HCT116 (cell line): ENCODE measurements around the gene ZBTB7C. TPM values are rescaled to one million over a fixed set of nuclear protein-coding genes. Genes with fewer than 3 reads are reported as not detected.

Experiments
- ATAC-seq: fragments of 200-7000 bp; cut with Tn5 transposase; 2 replicates; pipeline ENCODE4 v1.9.1; 2020; ENCODE audit warnings: mild to moderate bottlenecking, moderate library complexity
- BruUV-seq: library from RNA; stranded (reverse); fragments of 400-500 nt; replicated peaks from 2 replicates; lab custom pipeline; 2021; lab: Mats Ljungman, UMichigan
- CTCF ChIA-PET: fragments of 300-600 bp; sonication (Branson Sonifier 250); formaldehyde crosslinking; loops from one replicate; lab custom pipeline; 2021; ENCODE audit warnings: antibody characterized with exemption; lab: Charles Lee
- POLR2A ChIA-PET: fragments of 300-600, 350-600 bp; sonication (Branson Sonifier 250); formaldehyde crosslinking; loops from one replicate; lab custom pipeline; 2021; ENCODE audit warnings: antibody characterized with exemption; lab: Charles Lee
- RAD21 ChIA-PET, 2 experiments: fragments of 300-600 bp; sonication (Branson Sonifier 250); formaldehyde crosslinking; loops; one replicate each; lab custom pipeline; 2023; ENCODE audit warnings: low total read pairs in 2 of 2; ENCODE audit not compliant: uncharacterized antibody in 2 of 2, unreplicated experiment in 2 of 2, low non-redundant PET in 1 of 2; lab: Charles Lee
- DNase-seq: peaks from one replicate; pipeline ENCODE4 v3.0.0-alpha.2; 2010; ENCODE audit warnings: low read depth, low spot score
- H2AFZ ChIP-seq: fragments of 200-600 bp; shearing (Covaris generic), sonication (generic); 2 replicates; pipeline ENCODE4 v1.6.1; 2017; ENCODE audit warnings: low read depth, mixed run types, mixed read lengths, antibody characterized with exemption, low read length; ENCODE audit not compliant: poor library complexity, severe bottlenecking
- H3K27ac ChIP-seq: 2 replicates; pipeline ENCODE4 v1.5.1; 2012; ENCODE audit warnings: low read depth, low read length
- H3K27me3 ChIP-seq: fragments of 200-600 bp; sonication (generic); 2 replicates; pipeline ENCODE4 v1.6.1; 2016; ENCODE audit warnings: mixed run types, low read length, mixed read lengths; ENCODE audit not compliant: insufficient read depth
- H3K36me3 ChIP-seq, 2 experiments: fragments of 200-500 bp in 1 of 2; fragments of 200-600 bp in 1 of 2; sonication (Bioruptor generic) in 1 of 2; sonication (generic) in 1 of 2; 2 replicates each; pipeline versions ENCODE4 v1.5.1 to v1.6.1; 2014 to 2016; ENCODE audit warnings: low read length in 2 of 2, inconsistent platforms in 1 of 2, mixed read lengths in 1 of 2, mixed run types in 1 of 2; ENCODE audit not compliant: insufficient read depth in 2 of 2, control insufficient read depth in 1 of 2
- H3K4me1 ChIP-seq, 2 experiments: fragments of 200-600 bp in 1 of 2; sonication (generic) in 1 of 2; 2 replicates each; pipeline versions ENCODE4 v1.5.1 to v1.6.1; 2012 to 2017; ENCODE audit warnings: low read length in 2 of 2, inconsistent platforms in 1 of 2, mild to moderate bottlenecking in 1 of 2, mixed read lengths in 1 of 2, mixed run types in 1 of 2, moderate library complexity in 1 of 2; ENCODE audit not compliant: insufficient read depth in 2 of 2, control insufficient read depth in 1 of 2
- H3K4me2 ChIP-seq: fragments of 200-600 bp; sonication (generic); 2 replicates; pipeline ENCODE4 v1.6.1; 2017; ENCODE audit warnings: mixed run types, low read length, mixed read lengths
- H3K4me3 ChIP-seq, 2 experiments: fragments of 200-600 bp in 1 of 2; sonication (generic) in 1 of 2; replicated peaks in 1 of 2; 2 replicates each; pipeline ENCODE4 v1.5.1; 2011 to 2016; ENCODE audit warnings: low read length in 2 of 2, control low read depth in 1 of 2, low read depth in 1 of 2, mild to moderate bottlenecking in 1 of 2, mixed read lengths in 1 of 2, mixed run types in 1 of 2
- H3K79me2 ChIP-seq: fragments of 200-600 bp; sonication (generic); 2 replicates; pipeline ENCODE4 v1.6.1; 2017; ENCODE audit warnings: mild to moderate bottlenecking, mixed run types, low read length, moderate library complexity, mixed read lengths; ENCODE audit not compliant: insufficient read depth
- H3K9ac ChIP-seq: fragments of 200-600 bp; sonication (generic); 2 replicates; pipeline ENCODE4 v1.6.1; 2016; ENCODE audit warnings: low read length, mixed read lengths
- H3K9me2 ChIP-seq: fragments of 200-600 bp; sonication (generic), shearing (Covaris generic); 2 replicates; pipeline ENCODE4 v1.6.1; 2017; ENCODE audit warnings: mixed run types, mild to moderate bottlenecking, moderate library complexity; ENCODE audit not compliant: insufficient read depth
- H3K9me3 ChIP-seq, 2 experiments: fragments of 200-500 bp in 1 of 2; fragments of 200-600 bp in 1 of 2; sonication (Bioruptor generic) in 1 of 2; sonication (generic) in 1 of 2; 2 replicates each; pipeline ENCODE4 v1.6.1; 2014 to 2017; ENCODE audit warnings: low read length in 2 of 2, mixed read lengths in 2 of 2, inconsistent platforms in 1 of 2, low read depth in 1 of 2, mild to moderate bottlenecking in 1 of 2, mixed run types in 1 of 2, moderate library complexity in 1 of 2; ENCODE audit not compliant: control insufficient read depth in 1 of 2, insufficient read depth in 1 of 2
- H4K20me1 ChIP-seq: fragments of 200-600 bp; sonication (generic), shearing (Covaris generic); 2 replicates; pipeline ENCODE4 v1.6.1; 2017; ENCODE audit warnings: mixed run types, mild to moderate bottlenecking, moderate library complexity; ENCODE audit not compliant: insufficient read depth
- CBX3 ChIP-seq: IDR thresholded peaks from 2 replicates; pipeline ENCODE4 v1.6.1; 2012; ENCODE audit warnings: low read depth
- CTCF ChIP-seq, 3 experiments: fragments of 200-600 bp in 1 of 3; sonication (generic) in 1 of 3; IDR thresholded peaks in 2 of 3; conservative IDR thresholded peaks in 1 of 3; 2 replicates each; pipeline ENCODE4 v1.5.1; 2012 to 2017; ENCODE audit warnings: low read depth in 2 of 3, low read length in 2 of 3, antibody characterized with exemption in 1 of 3, borderline replicate concordance in 1 of 3, control low read depth in 1 of 3, mild to moderate bottlenecking in 1 of 3, mixed read lengths in 1 of 3, mixed run types in 1 of 3, moderate library complexity in 1 of 3; ENCODE audit not compliant: insufficient read depth in 1 of 3
- ELF1 ChIP-seq: IDR thresholded peaks from 2 replicates; pipeline ENCODE4 v1.6.1; 2012; ENCODE audit warnings: low read depth, borderline replicate concordance
- EZH2phosphoT487 ChIP-seq: fragments of 200-600 bp; IDR thresholded peaks from 2 replicates; pipeline ENCODE4 v1.6.1; 2018; ENCODE audit warnings: antibody characterized with exemption, borderline replicate concordance
- FOSL1 ChIP-seq: IDR thresholded peaks from 2 replicates; pipeline ENCODE4 v1.6.1; 2012; ENCODE audit warnings: low read depth
- JUND ChIP-seq: IDR thresholded peaks from 2 replicates; pipeline ENCODE4 v1.6.1; 2012
- POLR2A ChIP-seq: IDR thresholded peaks from 2 replicates; pipeline ENCODE4 v1.7.0; 2011; ENCODE audit warnings: borderline replicate concordance; ENCODE audit not compliant: insufficient read depth, insufficient read length; ENCODE audit errors: extremely low read depth
- RAD21 ChIP-seq: IDR thresholded peaks from 2 replicates; pipeline ENCODE4 v1.6.1; 2012; ENCODE audit warnings: low read depth, mild to moderate bottlenecking
- SP1 ChIP-seq: IDR thresholded peaks from 2 replicates; pipeline ENCODE4 v1.6.1; 2012; ENCODE audit warnings: low read depth
- TCF7L2 ChIP-seq: IDR thresholded peaks from 2 replicates; pipeline ENCODE4 v1.7.0; 2011; ENCODE audit warnings: borderline replicate concordance, inconsistent platforms; ENCODE audit not compliant: insufficient read depth, insufficient read length; ENCODE audit errors: extremely low read depth
- YY1 ChIP-seq: IDR thresholded peaks from 2 replicates; pipeline ENCODE4 v1.6.1; 2011; ENCODE audit warnings: low read length, low read depth, moderate library complexity, mild to moderate bottlenecking; ENCODE audit not compliant: insufficient replicate concordance; ENCODE audit errors: extremely low read depth
- ZFX ChIP-seq: fragments of 450-650 bp; IDR thresholded peaks from 2 replicates; pipeline ENCODE4 v1.6.1; 2017
- ZNF274 ChIP-seq: fragments of 200-500 bp; sonication (Bioruptor generic); IDR thresholded peaks from 2 replicates; pipeline ENCODE4 v1.6.1; 2014; ENCODE audit warnings: mild to moderate bottlenecking, low read depth, low read length, inconsistent platforms
- intact Hi-C: fragments of 100-400 bp; cut with micrococcal nuclease; formaldehyde crosslinking; loops from 2 replicates; pipeline ENCODE4 v1.10.0; 2022
- total RNA-seq: library from RNA; stranded (reverse); gene quantifications from one replicate; pipeline ENCODE4 v1.2.1, GENCODE V29; 2021; ENCODE audit not compliant: unreplicated experiment
- TF ChIP-seq, protein P1 (sequence below): IDR thresholded peaks from 2 replicates; pipeline ENCODE4 v1.6.1; 2012; ENCODE audit warnings: low read depth

Gene ZBTB7C
- total RNA-seq, 1 experiment from 2014 or later = 0.37 TPM

- ATAC-seq (no peak), DNase-seq (no peak)
- Histone ChIP-seq H4K20me1 (no peaks in the 10 kb centered on the region), H3K79me2 (no peaks in the 10 kb centered on the region), H3K4me2 (no peak overlapping the region), H3K4me3 (no peak overlapping the region), H2AFZ (no peak overlapping the region), H3K27me3 (no peaks in the 10 kb centered on the region), H3K27ac (no peak overlapping the region), H3K9ac (no peak overlapping the region), H3K9me2 (no peaks in the 10 kb centered on the region), H3K4me1 (no peaks in the 10 kb centered on the region), H3K9me3 (peaks cover 0 to 10% of the 10 kb centered on the region in 2 experiments; a peak in 1 of 4 replicates), H3K36me3 (no peaks in the 10 kb centered on the region)
- TF ChIP-seq TCF7L2 (no peak), CBX3 (no peak), SP1 (no peak), EZH2phosphoT487 (no peak), ZFX (no peak), POLR2A (no peak)
- TF ChIP-seq, protein P1, sequence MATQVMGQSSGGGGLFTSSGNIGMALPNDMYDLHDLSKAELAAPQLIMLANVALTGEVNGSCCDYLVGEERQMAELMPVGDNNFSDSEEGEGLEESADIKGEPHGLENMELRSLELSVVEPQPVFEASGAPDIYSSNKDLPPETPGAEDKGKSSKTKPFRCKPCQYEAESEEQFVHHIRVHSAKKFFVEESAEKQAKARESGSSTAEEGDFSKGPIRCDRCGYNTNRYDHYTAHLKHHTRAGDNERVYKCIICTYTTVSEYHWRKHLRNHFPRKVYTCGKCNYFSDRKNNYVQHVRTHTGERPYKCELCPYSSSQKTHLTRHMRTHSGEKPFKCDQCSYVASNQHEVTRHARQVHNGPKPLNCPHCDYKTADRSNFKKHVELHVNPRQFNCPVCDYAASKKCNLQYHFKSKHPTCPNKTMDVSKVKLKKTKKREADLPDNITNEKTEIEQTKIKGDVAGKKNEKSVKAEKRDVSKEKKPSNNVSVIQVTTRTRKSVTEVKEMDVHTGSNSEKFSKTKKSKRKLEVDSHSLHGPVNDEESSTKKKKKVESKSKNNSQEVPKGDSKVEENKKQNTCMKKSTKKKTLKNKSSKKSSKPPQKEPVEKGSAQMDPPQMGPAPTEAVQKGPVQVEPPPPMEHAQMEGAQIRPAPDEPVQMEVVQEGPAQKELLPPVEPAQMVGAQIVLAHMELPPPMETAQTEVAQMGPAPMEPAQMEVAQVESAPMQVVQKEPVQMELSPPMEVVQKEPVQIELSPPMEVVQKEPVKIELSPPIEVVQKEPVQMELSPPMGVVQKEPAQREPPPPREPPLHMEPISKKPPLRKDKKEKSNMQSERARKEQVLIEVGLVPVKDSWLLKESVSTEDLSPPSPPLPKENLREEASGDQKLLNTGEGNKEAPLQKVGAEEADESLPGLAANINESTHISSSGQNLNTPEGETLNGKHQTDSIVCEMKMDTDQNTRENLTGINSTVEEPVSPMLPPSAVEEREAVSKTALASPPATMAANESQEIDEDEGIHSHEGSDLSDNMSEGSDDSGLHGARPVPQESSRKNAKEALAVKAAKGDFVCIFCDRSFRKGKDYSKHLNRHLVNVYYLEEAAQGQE = no peak
- RAD21 ChIA-PET = no interaction called here
- no TSS peak for BruUV-seq
- CTCF ChIA-PET = no interaction called here
- POLR2A ChIA-PET = no interaction called here
- intact Hi-C loops = no loop called here
These were observed 41.6 kb downstream of the ZBTB7C start for GRCh38 chr18:48367557-48367956.

GRCh38 chr18:48365965-48366364 is 43.2 kb downstream of the ZBTB7C start:
- CTCF ChIA-PET = no interaction called here
- peaks cover 0 to 10% of the 10 kb centered on the region in 2 experiments; a peak in 1 of 4 replicates for H3K9me3 ChIP-seq
- no peak for TF ChIP-seq CTCF (IDR thresholded peaks at IDR 0.05 in 2 of 3, conservative IDR thresholded peaks at IDR 0.05 in 1 of 3; ENCODE audit: borderline replicate concordance in 1 of 3, insufficient read depth in 1 of 3, low read depth in 2 of 3, low read length in 2 of 3)
- TF ChIP-seq FOSL1 = no peak
- no peak for TF ChIP-seq RAD21
- TF ChIP-seq CBX3 = no peak
- TF ChIP-seq POLR2A = no peak
- TF ChIP-seq ELF1 = no peak
- no peak for TF ChIP-seq ZFX
- TF ChIP-seq JUND = no peak
- no peak for TF ChIP-seq ZNF274
- no peak for TF ChIP-seq YY1
- TF ChIP-seq TCF7L2 = no peak

More at GRCh38 chr18:48365965-48366364, 43.2 kb downstream of the ZBTB7C start:
- RAD21 ChIA-PET = no interaction called here
- Histone ChIP-seq H3K4me2 (no peak overlapping the region), H3K36me3 (no peaks in the 10 kb centered on the region), H3K4me3 (no peak overlapping the region), H4K20me1 (no peaks in the 10 kb centered on the region), H3K4me1 (no peaks in the 10 kb centered on the region), H2AFZ (no peak overlapping the region), H3K27me3 (no peaks in the 10 kb centered on the region), H3K9me2 (no peaks in the 10 kb centered on the region), H3K79me2 (no peaks in the 10 kb centered on the region), H3K9ac (no peak overlapping the region), H3K27ac (no peak overlapping the region)
- intact Hi-C loops = no loop called here
- no peak for DNase-seq
- BruUV-seq = no TSS peak
- ATAC-seq = no peak
- POLR2A ChIA-PET = no interaction called here
